Naive thymus-derived CD4-positive, alpha-beta T cell (primary cell): ENCODE data around the gene XRCC6. TPM values are rescaled to one million over a fixed set of nuclear protein-coding genes. Genes with fewer than 3 reads are reported as not detected.

Experiments used
- ATAC-seq: fragments of 150-1000 bp; cut with Tn5 transposase; 2 replicates; pipeline ENCODE4 v1.10.0; 2021; ENCODE audit warnings: mild to moderate bottlenecking, moderate library complexity
- CTCF ChIA-PET: fragments of 350-600 bp; sonication (Branson Sonifier 250); formaldehyde crosslinking; loops from one replicate; lab custom pipeline; 2021; ENCODE audit warnings: antibody characterized with exemption; lab: Charles Lee
- POLR2A ChIA-PET: fragments of 350-600 bp; sonication (Branson Sonifier 250); formaldehyde crosslinking; loops from one replicate; lab custom pipeline; 2021; ENCODE audit warnings: antibody characterized with exemption, inconsistent platforms; lab: Charles Lee
- DNase-seq, 9 donors: peaks; one replicate each; pipeline versions ENCODE4 v3.0.0 to v3.0.0-alpha.2; 2020 to 2022; ENCODE audit warnings: mixed read lengths in 1 of 9
- H3K27ac ChIP-seq: one replicate; pipeline ENCODE4 v1.7.0; 2013; ENCODE audit warnings: mild to moderate bottlenecking, low read depth, low read length, moderate library complexity
- H3K27me3 ChIP-seq, 2 donors: one replicate each; pipeline ENCODE4 v1.7.0; 2013; ENCODE audit warnings: low read length in 2 of 2, mild to moderate bottlenecking in 2 of 2, moderate library complexity in 2 of 2; ENCODE audit not compliant: control insufficient read depth in 2 of 2, insufficient read depth in 2 of 2
- H3K36me3 ChIP-seq, 3 experiments: 1 replicate in 2 of 3; 2 replicates in 1 of 3; pipeline ENCODE4 v1.7.0; 2013; ENCODE audit warnings: low read length in 3 of 3, mild to moderate bottlenecking in 3 of 3, moderate library complexity in 1 of 3; ENCODE audit not compliant: insufficient read depth in 3 of 3, control insufficient read depth in 2 of 3
- H3K4me1 ChIP-seq, 2 donors: one replicate each; pipeline ENCODE4 v1.7.0; 2013; ENCODE audit warnings: low read length in 2 of 2, mild to moderate bottlenecking in 2 of 2, moderate library complexity in 1 of 2; ENCODE audit not compliant: control insufficient read depth in 2 of 2, insufficient read depth in 2 of 2
- H3K4me3 ChIP-seq: 2 replicates; pipeline ENCODE4 v1.7.0; 2013; ENCODE audit warnings: mild to moderate bottlenecking, low read length
- H3K9me3 ChIP-seq, 3 experiments: 1 replicate in 2 of 3; 2 replicates in 1 of 3; pipeline ENCODE4 v1.7.0; 2013; ENCODE audit warnings: low read length in 3 of 3; ENCODE audit not compliant: control insufficient read depth in 2 of 3
- H3K27ac Mint-ChIP-seq, 9 donors: one replicate each; pipeline ENCODE4 v1.8.0; 2020 to 2022; ENCODE audit warnings: mixed read lengths in 9 of 9, mild to moderate bottlenecking in 8 of 9, moderate library complexity in 5 of 9, inconsistent platforms in 2 of 9
- H3K27me3 Mint-ChIP-seq, 5 donors: one replicate each; pipeline ENCODE4 v1.8.0; 2021 to 2022; ENCODE audit warnings: mixed read lengths in 5 of 5, mild to moderate bottlenecking in 1 of 5
- H3K36me3 Mint-ChIP-seq, 5 donors: one replicate each; pipeline ENCODE4 v1.8.0; 2020 to 2022; ENCODE audit warnings: mixed read lengths in 5 of 5, mild to moderate bottlenecking in 3 of 5, inconsistent platforms in 1 of 5
- H3K4me1 Mint-ChIP-seq, 7 donors: one replicate each; pipeline ENCODE4 v1.8.0; 2020 to 2022; ENCODE audit warnings: mixed read lengths in 7 of 7, mild to moderate bottlenecking in 3 of 7, inconsistent platforms in 1 of 7
- H3K4me3 Mint-ChIP-seq, 10 donors: one replicate each; pipeline ENCODE4 v1.8.0; 2020 to 2022; ENCODE audit warnings: mild to moderate bottlenecking in 10 of 10, mixed read lengths in 10 of 10, moderate library complexity in 6 of 10, inconsistent platforms in 2 of 10
- H3K9me3 Mint-ChIP-seq, 11 donors: one replicate each; pipeline ENCODE4 v1.8.0; 2020 to 2022; ENCODE audit warnings: mixed read lengths in 11 of 11, mild to moderate bottlenecking in 4 of 11, inconsistent platforms in 1 of 11, moderate library complexity in 1 of 11
- intact Hi-C, 2 donors: fragments of 100-400 bp; cut with micrococcal nuclease; formaldehyde crosslinking; loops; one replicate each; pipeline ENCODE4 v1.15.1; 2023
- polyA plus RNA-seq, 2 donors: library from polyadenylated mRNA; unstranded; fragments of 300-500 nt; fragmentation: Illumina TruSeq; gene quantifications; one replicate each; pipeline ENCODE4 v1.2.3, GENCODE V29; 2021
- total RNA-seq, 6 experiments: library from RNA in 5 of 6; stranded (reverse) in 5 of 6; gene quantifications; 1 replicate in 5 of 6; 2 replicates in 1 of 6; pipeline ENCODE4 v1.2.3 and lab custom pipeline; 2021 to 2026

XRCC6 gene
- total and polyA plus RNA-seq, 7 experiments from 2014 or later, result 139 to 542 (median 168) TPM

GRCh38 chr22:41688365-41689211 lies 67.5 kb downstream of the XRCC6 start, which contains the start of gene SNU13:
Gene SNU13, minus strand, starts transcription at chr22:41688867. Its CDS starts 71 bp downstream, at chr22:41688796.
- Mint-ChIP-seq H3K36me3 (peaks cover 0 to 3% (median 0%) of the 10 kb centered on the region in 5 donors), H3K27me3 (no peaks in the 10 kb centered on the region), H3K4me3 (peak within 1 kb of the TSS; percentile 90 to 100 (median 96)), H3K4me1 (peaks cover 18 to 51% (median 37%) of the 10 kb centered on the region in 7 donors), H3K9me3 (no peaks in the 10 kb centered on the region), H3K27ac (peak within 1 kb of the TSS; percentile 94 to 100 (median 99))
- ChIA-PET POLR2A (interaction anchor here (0.7 to 3.6 kb wide), 14 partner anchors 9 to 355 kb away, joined by 3 to 30 read pairs (median 6); partner anchors contain the start of genes CCDC134, CENPM, DESI1 and MEI1), CTCF (interaction anchor here (0.5 to 2.5 kb wide), 7 partner anchors 10 to 262 kb away, joined by 3 to 21 read pairs (median 3); partner anchors contain the start of gene MEI1)
- Histone ChIP-seq H3K27me3 (no peaks in the 10 kb centered on the region), H3K9me3 (no peaks in the 10 kb centered on the region), H3K27ac (peak within 1 kb of the TSS; percentile 95), H3K4me3 (peak within 1 kb of the TSS; percentile 98), H3K36me3 (peaks cover 0 to 11% (median 0%) of the 10 kb centered on the region in 3 experiments), H3K4me1 (peaks cover 12 to 13% of the 10 kb centered on the region in 2 donors)
- DNase-seq, result peak; percentile 79 to 94 (median 92)
- intact Hi-C loops, result loop anchor here (1.0 to 10.0 kb wide), 14 partner anchors 9 to 926 kb away; partner anchors contain the start of genes CCDC134 (in 2 of the 2), DESI1 (in 2 of the 2), XRCC6 (in 2 of the 2) and NAGA (in 1 of the 2)
- peak; percentile 97 for ATAC-seq

- no peaks in the 10 kb centered on the region for H3K27me3 ChIP-seq
- peak overlapping the region in 9 of 10 donors; percentile 40 to 97 (median 76) for H3K4me3 Mint-ChIP-seq
- peaks cover 12 to 13% of the 10 kb centered on the region in 2 donors for H3K4me1 ChIP-seq
- H3K9me3 Mint-ChIP-seq, result no peaks in the 10 kb centered on the region
- peak overlapping the region; percentile 40 for H3K27ac ChIP-seq
- H3K9me3 ChIP-seq, result no peaks in the 10 kb centered on the region
- intact Hi-C loops, result no loop called here
- DNase-seq, result no peak
- H3K36me3 ChIP-seq, result peaks cover 0 to 25% (median 0%) of the 10 kb centered on the region in 3 experiments
- no peak overlapping the region for H3K4me3 ChIP-seq
- peaks cover 15 to 41% (median 30%) of the 10 kb centered on the region in 7 donors for H3K4me1 Mint-ChIP-seq
- peak overlapping the region; percentile 88 to 100 (median 99) for H3K27ac Mint-ChIP-seq
- ChIA-PET POLR2A (no interaction called here), CTCF (no interaction called here)
- no peaks in the 10 kb centered on the region for H3K27me3 Mint-ChIP-seq
- ATAC-seq, result no peak
- peaks cover 0 to 3% (median 0%) of the 10 kb centered on the region in 5 donors for H3K36me3 Mint-ChIP-seq
Measured at GRCh38 chr22:41690476-41690875, 69.4 kb downstream of the XRCC6 start.

- DNase-seq (no peak), ATAC-seq (no peak)
- Histone ChIP-seq H3K4me1 (peaks cover 7 to 10% of the 10 kb centered on the region in 2 donors), H3K9me3 (no peaks in the 10 kb centered on the region), H3K27me3 (no peaks in the 10 kb centered on the region), H3K36me3 (peaks cover 0 to 20% (median 0%) of the 10 kb centered on the region in 3 experiments), H3K27ac (no peak overlapping the region), H3K4me3 (no peak overlapping the region)
- POLR2A ChIA-PET, result no interaction called here
- H3K9me3 Mint-ChIP-seq, result no peaks in the 10 kb centered on the region
- no peak overlapping the region for H3K27ac Mint-ChIP-seq
- peaks cover 11 to 20% (median 16%) of the 10 kb centered on the region in 7 donors for H3K4me1 Mint-ChIP-seq
- intact Hi-C loops, result no loop called here
- H3K27me3 Mint-ChIP-seq, result peaks cover 0 to 3% (median 0%) of the 10 kb centered on the region in 5 donors
- CTCF ChIA-PET, result no interaction called here
- no peaks in the 10 kb centered on the region for H3K36me3 Mint-ChIP-seq
- H3K4me3 Mint-ChIP-seq, result no peak overlapping the region
Measured at GRCh38 chr22:41695211-41695610, 74.1 kb downstream of the XRCC6 start.

GRCh38 chr22:41696703-41697102 lies 75.6 kb downstream of the XRCC6 start:
- ATAC-seq, result no peak
- peaks cover 0 to 1% (median 0%) of the 10 kb centered on the region in 11 donors for H3K9me3 Mint-ChIP-seq
- Histone ChIP-seq H3K4me3 (no peak overlapping the region), H3K4me1 (peaks cover 7 to 10% of the 10 kb centered on the region in 2 donors), H3K27ac (peak overlapping the region; percentile 5), H3K9me3 (no peaks in the 10 kb centered on the region), H3K27me3 (no peaks in the 10 kb centered on the region), H3K36me3 (peaks cover 0 to 20% (median 0%) of the 10 kb centered on the region in 3 experiments)
- H3K4me1 Mint-ChIP-seq, result peaks cover 10 to 15% (median 13%) of the 10 kb centered on the region in 7 donors
- peak overlapping the region in 3 of 10 donors; percentile 44 to 76 (median 60) for H3K4me3 Mint-ChIP-seq
- H3K36me3 Mint-ChIP-seq, result no peaks in the 10 kb centered on the region
- ChIA-PET CTCF (interaction anchor here (0.6 to 4.0 kb wide), 27 partner anchors 8 to 888 kb away, joined by 3 to 52 read pairs (median 5); partner anchors contain the start of genes CCDC134, CENPM, SNU13 and SREBF2), POLR2A (interaction anchor here (0.8 to 3.8 kb wide), 10 partner anchors 8 to 395 kb away, joined by 3 to 30 read pairs (median 4); partner anchors contain the start of genes CCDC134 and SNU13)
- DNase-seq, result no peak
- intact Hi-C loops, result loop anchor here (1.0 kb wide), 5 partner anchors 8 to 261 kb away; partner anchors contain the start of genes CCDC134 (in 1 of the 2) and SNU13 (in 1 of the 2)
- peak overlapping the region; percentile 16 to 90 (median 85) for H3K27ac Mint-ChIP-seq
- H3K27me3 Mint-ChIP-seq, result peaks cover 0 to 3% (median 0%) of the 10 kb centered on the region in 5 donors

- DNase-seq (peak; percentile 73 to 94 (median 84)), ATAC-seq (peak; percentile 91)
- Mint-ChIP-seq H3K4me3 (peak overlapping the region; percentile 44 to 80 (median 68)), H3K36me3 (no peaks in the 10 kb centered on the region), H3K27me3 (peaks cover 0 to 3% (median 0%) of the 10 kb centered on the region in 5 donors), H3K4me1 (peaks cover 10 to 16% (median 13%) of the 10 kb centered on the region in 7 donors), H3K27ac (peak overlapping the region; percentile 16 to 90 (median 85)), H3K9me3 (peaks cover 0 to 1% (median 0%) of the 10 kb centered on the region in 11 donors)
- Histone ChIP-seq H3K4me3 (peak overlapping the region; percentile 44), H3K9me3 (no peaks in the 10 kb centered on the region), H3K27ac (peak overlapping the region; percentile 5), H3K27me3 (no peaks in the 10 kb centered on the region), H3K4me1 (peaks cover 7 to 10% of the 10 kb centered on the region in 2 donors), H3K36me3 (peaks cover 0 to 20% (median 0%) of the 10 kb centered on the region in 3 experiments)
- CTCF ChIA-PET, result interaction anchor here (0.5 to 4.0 kb wide), 33 partner anchors 8 to 888 kb away, joined by 3 to 52 read pairs (median 5); partner anchors contain the start of genes CCDC134, CENPM, SNU13 and SREBF2
- intact Hi-C loops, result loop anchor here (1.0 kb wide), 5 partner anchors 9 to 260 kb away; partner anchors contain the start of genes CCDC134 (in 1 of the 2) and SNU13 (in 1 of the 2)
- POLR2A ChIA-PET, result interaction anchor here (0.7 to 3.8 kb wide), 13 partner anchors 8 to 394 kb away, joined by 3 to 30 read pairs (median 4); partner anchors contain the start of genes CCDC134 and SNU13
Measured at GRCh38 chr22:41697126-41697775, 76.2 kb downstream of the XRCC6 start.
